GM23338 (cell line): ENCODE results near the gene AADAC. TPM values are rescaled to one million over a fixed set of nuclear protein-coding genes. Genes with fewer than 3 reads are reported as not detected.
"Not testable (repeated sequence)": the region's sequence is repeated elsewhere in the genome, so short reads cannot be mapped to it uniquely, and the experiment has no call there.

Experiments used
- ATAC-seq: fragments of 200-7000 bp; cut with Tn5 transposase; 3 replicates; pipeline ENCODE4 v1.9.1; 2020
- DNase-seq: peaks from one replicate; pipeline ENCODE4 v3.0.0-alpha.2; 2015; ENCODE audit warnings: low spot score
- H2AFZ ChIP-seq: fragments of 200-600 bp; sonication (generic); 2 replicates; pipeline ENCODE4 v1.8.0; 2016; ENCODE audit warnings: antibody characterized with exemption, mild to moderate bottlenecking, moderate library complexity
- H3F3A ChIP-seq: fragments of 200-600 bp; sonication (generic); replicated peaks from 2 replicates; pipeline ENCODE4 v1.8.0; 2017; ENCODE audit warnings: antibody characterized with exemption, mixed run types, low read depth
- H3K27ac ChIP-seq: fragments of 200-600 bp; sonication (generic); 2 replicates; pipeline ENCODE4 v1.6.1; 2016; ENCODE audit warnings: low read depth
- H3K27me3 ChIP-seq: fragments of 200-600 bp; sonication (generic); 2 replicates; pipeline ENCODE4 v1.8.0; 2016; ENCODE audit warnings: mild to moderate bottlenecking, mixed run types, moderate library complexity; ENCODE audit not compliant: insufficient read depth
- H3K36me3 ChIP-seq: fragments of 200-600 bp; sonication (generic); 2 replicates; pipeline ENCODE4 v1.8.0; 2016; ENCODE audit warnings: mild to moderate bottlenecking; ENCODE audit not compliant: insufficient read depth
- H3K4me1 ChIP-seq: fragments of 200-600 bp; sonication (generic); 2 replicates; pipeline ENCODE4 v1.8.0; 2016; ENCODE audit warnings: mild to moderate bottlenecking, moderate library complexity; ENCODE audit not compliant: insufficient read depth
- H3K4me2 ChIP-seq: fragments of 200-600 bp; sonication (generic); 2 replicates; pipeline ENCODE4 v1.7.1; 2017; ENCODE audit warnings: mixed run types
- H3K4me3 ChIP-seq: fragments of 200-600 bp; sonication (generic); 2 replicates; pipeline ENCODE4 v1.6.1; 2016; ENCODE audit warnings: mixed run types
- H3K79me2 ChIP-seq: fragments of 200-600 bp; sonication (generic); replicated peaks from 2 replicates; pipeline ENCODE4 v1.8.0; 2017; ENCODE audit warnings: mild to moderate bottlenecking; ENCODE audit not compliant: insufficient read depth
- H3K9me2 ChIP-seq: fragments of 200-600 bp; sonication (generic); 2 replicates; pipeline ENCODE4 v1.8.0; 2017; ENCODE audit not compliant: insufficient read depth
- H4K20me1 ChIP-seq: fragments of 200-600 bp; sonication (generic); replicated peaks from 2 replicates; pipeline ENCODE4 v1.8.0; 2017; ENCODE audit warnings: mild to moderate bottlenecking; ENCODE audit not compliant: insufficient read depth
- H3K27ac Mint-ChIP-seq: 2 replicates; pipeline ENCODE4 v1.8.0; 2020; ENCODE audit warnings: inconsistent platforms, mild to moderate bottlenecking, moderate library complexity, mixed read lengths
- H3K27me3 Mint-ChIP-seq: 3 replicates; pipeline ENCODE4 v1.8.0; 2022; ENCODE audit warnings: low read depth, mild to moderate bottlenecking, moderate library complexity, mixed read lengths, inconsistent platforms; ENCODE audit not compliant: insufficient read depth, poor library complexity
- H3K36me3 Mint-ChIP-seq: 3 replicates; pipeline ENCODE4 v1.8.0; 2021; ENCODE audit warnings: low read depth, mild to moderate bottlenecking, inconsistent platforms, moderate library complexity, mixed read lengths
- H3K4me1 Mint-ChIP-seq: 3 replicates; pipeline ENCODE4 v1.8.0; 2020; ENCODE audit warnings: mild to moderate bottlenecking, inconsistent platforms, mixed read lengths
- H3K4me3 Mint-ChIP-seq: 3 replicates; pipeline ENCODE4 v1.8.0; 2021; ENCODE audit warnings: moderate library complexity, mild to moderate bottlenecking, inconsistent platforms, mixed read lengths
- H3K9me3 Mint-ChIP-seq: 3 replicates; pipeline ENCODE4 v1.8.0; 2020; ENCODE audit warnings: moderate library complexity, mild to moderate bottlenecking, inconsistent platforms, mixed read lengths
- CREB1 ChIP-seq: fragments of 250-450 bp; sonication (Bioruptor Pico); IDR thresholded peaks from 2 replicates; pipeline ENCODE4 v1.5.0; 2020; ENCODE audit warnings: low read depth, mild to moderate bottlenecking, moderate library complexity
- EZH2 ChIP-seq: fragments of 200-600 bp; sonication (generic); IDR thresholded peaks from one replicate; pipeline ENCODE4 v1.8.0; 2017; ENCODE audit warnings: antibody characterized with exemption, mild to moderate bottlenecking, low read depth; ENCODE audit not compliant: unreplicated experiment
- EZH2phosphoT487 ChIP-seq: fragments of 200-600 bp; sonication (generic); IDR thresholded peaks from one replicate; pipeline ENCODE4 v1.8.1; 2018; ENCODE audit warnings: antibody characterized with exemption; ENCODE audit not compliant: unreplicated experiment
- JUNB ChIP-seq: IDR thresholded peaks from one replicate; pipeline ENCODE4 v1.6.1; 2016; ENCODE audit warnings: antibody characterized with exemption; ENCODE audit not compliant: unreplicated experiment
- NANOG ChIP-seq: IDR thresholded peaks from 2 replicates; pipeline ENCODE4 v1.6.1; 2016; ENCODE audit warnings: antibody characterized with exemption, borderline replicate concordance
- POLR2AphosphoS5 ChIP-seq: IDR thresholded peaks from 2 replicates; pipeline ENCODE4 v1.6.1; 2016; ENCODE audit warnings: antibody characterized with exemption, low read depth
- STAT1 ChIP-seq: IDR thresholded peaks from one replicate; pipeline ENCODE4 v1.6.1; 2016; ENCODE audit warnings: antibody characterized with exemption; ENCODE audit not compliant: unreplicated experiment
- ZNF114 ChIP-seq: fragments of 250-450 bp; sonication (Bioruptor Pico); IDR thresholded peaks from 2 replicates; pipeline ENCODE4 v1.5.0; 2020; ENCODE audit warnings: mild to moderate bottlenecking, moderate library complexity
- ZNF331 ChIP-seq: fragments of 250-450 bp; sonication (Bioruptor Pico); IDR thresholded peaks from 2 replicates; pipeline ENCODE4 v1.5.0; 2020; ENCODE audit warnings: low read depth, mild to moderate bottlenecking, moderate library complexity
- polyA plus RNA-seq: library from polyadenylated mRNA; unstranded; fragments of >200 nt; fragmentation: Nextera tagmentation; extraction: Ambion mirVana; gene quantifications from 2 replicates; pipeline ENCODE4 v1.2.1, GENCODE V29; 2016
- total RNA-seq: library from RNA; depleted of rRNA; stranded (reverse); fragments of >200 nt; shearing (Covaris generic); gene quantifications from 2 replicates; pipeline ENCODE4 v1.2.3, GENCODE V29; 2014
- TF ChIP-seq, protein P1 (sequence below): IDR thresholded peaks from one replicate; pipeline ENCODE4 v1.6.1; 2018; ENCODE audit warnings: antibody characterized with exemption; ENCODE audit not compliant: unreplicated experiment
- TF ChIP-seq, protein P2 (sequence below): fragments of 250-450 bp; sonication (Bioruptor Pico); IDR thresholded peaks from 2 replicates; pipeline ENCODE4 v1.5.0; 2020; ENCODE audit warnings: mild to moderate bottlenecking, moderate library complexity

The AADAC gene
- total and polyA plus RNA-seq, 2 experiments from 2014 or later = not detected

DNA sequence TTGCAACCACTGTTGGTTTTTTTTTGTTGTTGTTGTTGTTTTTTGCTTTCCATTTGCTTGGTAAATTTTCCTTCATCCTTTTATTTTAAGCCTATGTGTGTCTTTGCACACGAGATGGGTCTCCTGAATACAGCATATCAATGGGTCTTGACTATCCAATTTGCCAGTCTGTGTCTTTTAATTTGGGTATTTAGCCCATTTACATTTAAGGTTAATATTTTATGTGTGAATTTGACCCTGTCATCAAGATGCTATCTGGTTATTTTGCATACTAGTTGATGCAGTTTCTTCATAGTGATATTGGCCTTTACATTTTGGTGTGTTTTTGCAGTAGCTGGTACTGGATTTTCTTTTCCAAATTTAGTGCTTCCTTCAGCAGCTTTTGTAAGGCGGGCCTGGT is 36.1 kb downstream of the AADAC start:
- not testable (repeated sequence) for H3F3A ChIP-seq, H3K79me2 ChIP-seq, H3K4me1 Mint-ChIP-seq, H3K36me3 Mint-ChIP-seq, H2AFZ ChIP-seq, H3K4me3 ChIP-seq, H3K27ac ChIP-seq, ATAC-seq, H3K27me3 Mint-ChIP-seq, H3K36me3 ChIP-seq, H3K9me3 Mint-ChIP-seq, H4K20me1 ChIP-seq, H3K4me1 ChIP-seq, H3K9me2 ChIP-seq, H3K4me2 ChIP-seq, H3K27me3 ChIP-seq, H3K4me3 Mint-ChIP-seq, H3K27ac Mint-ChIP-seq, DNase-seq

DNA sequence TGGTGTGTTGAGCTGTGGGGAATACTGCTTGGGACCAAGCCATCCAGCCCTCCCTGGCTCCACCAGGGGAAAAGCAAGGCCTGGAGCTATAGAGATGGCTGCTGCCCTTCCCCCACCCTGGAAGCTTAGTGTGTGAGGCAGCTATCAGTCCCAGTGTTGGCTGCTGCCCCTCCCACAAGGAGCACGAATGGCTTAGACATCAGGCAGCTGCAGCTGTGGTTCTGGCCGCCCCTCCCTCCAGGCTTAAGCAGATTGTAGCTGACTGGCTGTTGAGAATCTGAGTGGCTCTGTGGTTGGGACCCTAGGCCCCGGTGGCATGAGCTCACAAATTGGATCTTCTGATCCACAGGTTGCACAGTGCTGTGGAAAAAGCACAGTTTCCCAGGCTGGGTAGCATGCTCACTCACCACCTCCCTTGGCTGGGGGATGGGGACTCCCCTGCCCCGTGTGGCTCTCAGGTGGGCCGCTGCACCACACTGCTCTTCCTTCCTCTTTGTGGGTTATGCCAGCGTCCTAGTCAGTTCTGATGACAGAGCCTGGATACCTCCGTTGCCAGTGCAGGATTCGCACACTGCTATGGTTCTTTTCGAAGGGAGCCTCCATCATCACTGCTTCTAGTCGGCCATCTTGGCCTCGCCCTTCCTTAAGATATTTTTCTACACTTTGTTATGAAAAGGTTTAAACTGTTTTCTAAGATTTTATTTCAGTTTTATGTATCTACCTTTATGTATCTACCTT is 38.3 kb downstream of the AADAC start:
- H3K4me2 ChIP-seq = no peak overlapping the region
- H3K27me3 Mint-ChIP-seq = no peaks in the 10 kb centered on the region
- peaks cover 9% of the 10 kb centered on the region for H3K9me2 ChIP-seq
- DNase-seq (no peak), ATAC-seq (no peak)
- no peaks in the 10 kb centered on the region for H4K20me1 ChIP-seq
- no peaks in the 10 kb centered on the region for H3F3A ChIP-seq
- H3K36me3 ChIP-seq = no peaks in the 10 kb centered on the region
- H3K27me3 ChIP-seq = no peaks in the 10 kb centered on the region
- H3K27ac ChIP-seq = no peak overlapping the region
- peaks cover 2% of the 10 kb centered on the region; the same call in 1 of the 3 replicates for H3K36me3 Mint-ChIP-seq
- H3K4me1 Mint-ChIP-seq = no peaks in the 10 kb centered on the region; the same call in 2 of the 3 replicates
- no peaks in the 10 kb centered on the region for H3K79me2 ChIP-seq
- 0 out of 2 replicates have a peak overlapping the region, but pooled peaks have one; percentile 60 for H2AFZ ChIP-seq
- H3K4me3 ChIP-seq = no peak overlapping the region
- no peaks in the 10 kb centered on the region for H3K4me1 ChIP-seq
- H3K9me3 Mint-ChIP-seq = peaks cover 5% of the 10 kb centered on the region
- no peak overlapping the region for H3K27ac Mint-ChIP-seq
- H3K4me3 Mint-ChIP-seq = no peak overlapping the region
- TF ChIP-seq CREB1 (no peak), JUNB (no peak), NANOG (no peak), EZH2phosphoT487 (no peak), EZH2 (no peak), STAT1 (no peak), POLR2AphosphoS5 (no peak), ZNF331 (no peak), ZNF114 (no peak)
- TF ChIP-seq, protein P1, sequence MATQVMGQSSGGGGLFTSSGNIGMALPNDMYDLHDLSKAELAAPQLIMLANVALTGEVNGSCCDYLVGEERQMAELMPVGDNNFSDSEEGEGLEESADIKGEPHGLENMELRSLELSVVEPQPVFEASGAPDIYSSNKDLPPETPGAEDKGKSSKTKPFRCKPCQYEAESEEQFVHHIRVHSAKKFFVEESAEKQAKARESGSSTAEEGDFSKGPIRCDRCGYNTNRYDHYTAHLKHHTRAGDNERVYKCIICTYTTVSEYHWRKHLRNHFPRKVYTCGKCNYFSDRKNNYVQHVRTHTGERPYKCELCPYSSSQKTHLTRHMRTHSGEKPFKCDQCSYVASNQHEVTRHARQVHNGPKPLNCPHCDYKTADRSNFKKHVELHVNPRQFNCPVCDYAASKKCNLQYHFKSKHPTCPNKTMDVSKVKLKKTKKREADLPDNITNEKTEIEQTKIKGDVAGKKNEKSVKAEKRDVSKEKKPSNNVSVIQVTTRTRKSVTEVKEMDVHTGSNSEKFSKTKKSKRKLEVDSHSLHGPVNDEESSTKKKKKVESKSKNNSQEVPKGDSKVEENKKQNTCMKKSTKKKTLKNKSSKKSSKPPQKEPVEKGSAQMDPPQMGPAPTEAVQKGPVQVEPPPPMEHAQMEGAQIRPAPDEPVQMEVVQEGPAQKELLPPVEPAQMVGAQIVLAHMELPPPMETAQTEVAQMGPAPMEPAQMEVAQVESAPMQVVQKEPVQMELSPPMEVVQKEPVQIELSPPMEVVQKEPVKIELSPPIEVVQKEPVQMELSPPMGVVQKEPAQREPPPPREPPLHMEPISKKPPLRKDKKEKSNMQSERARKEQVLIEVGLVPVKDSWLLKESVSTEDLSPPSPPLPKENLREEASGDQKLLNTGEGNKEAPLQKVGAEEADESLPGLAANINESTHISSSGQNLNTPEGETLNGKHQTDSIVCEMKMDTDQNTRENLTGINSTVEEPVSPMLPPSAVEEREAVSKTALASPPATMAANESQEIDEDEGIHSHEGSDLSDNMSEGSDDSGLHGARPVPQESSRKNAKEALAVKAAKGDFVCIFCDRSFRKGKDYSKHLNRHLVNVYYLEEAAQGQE = no peak
- TF ChIP-seq, protein P2, sequence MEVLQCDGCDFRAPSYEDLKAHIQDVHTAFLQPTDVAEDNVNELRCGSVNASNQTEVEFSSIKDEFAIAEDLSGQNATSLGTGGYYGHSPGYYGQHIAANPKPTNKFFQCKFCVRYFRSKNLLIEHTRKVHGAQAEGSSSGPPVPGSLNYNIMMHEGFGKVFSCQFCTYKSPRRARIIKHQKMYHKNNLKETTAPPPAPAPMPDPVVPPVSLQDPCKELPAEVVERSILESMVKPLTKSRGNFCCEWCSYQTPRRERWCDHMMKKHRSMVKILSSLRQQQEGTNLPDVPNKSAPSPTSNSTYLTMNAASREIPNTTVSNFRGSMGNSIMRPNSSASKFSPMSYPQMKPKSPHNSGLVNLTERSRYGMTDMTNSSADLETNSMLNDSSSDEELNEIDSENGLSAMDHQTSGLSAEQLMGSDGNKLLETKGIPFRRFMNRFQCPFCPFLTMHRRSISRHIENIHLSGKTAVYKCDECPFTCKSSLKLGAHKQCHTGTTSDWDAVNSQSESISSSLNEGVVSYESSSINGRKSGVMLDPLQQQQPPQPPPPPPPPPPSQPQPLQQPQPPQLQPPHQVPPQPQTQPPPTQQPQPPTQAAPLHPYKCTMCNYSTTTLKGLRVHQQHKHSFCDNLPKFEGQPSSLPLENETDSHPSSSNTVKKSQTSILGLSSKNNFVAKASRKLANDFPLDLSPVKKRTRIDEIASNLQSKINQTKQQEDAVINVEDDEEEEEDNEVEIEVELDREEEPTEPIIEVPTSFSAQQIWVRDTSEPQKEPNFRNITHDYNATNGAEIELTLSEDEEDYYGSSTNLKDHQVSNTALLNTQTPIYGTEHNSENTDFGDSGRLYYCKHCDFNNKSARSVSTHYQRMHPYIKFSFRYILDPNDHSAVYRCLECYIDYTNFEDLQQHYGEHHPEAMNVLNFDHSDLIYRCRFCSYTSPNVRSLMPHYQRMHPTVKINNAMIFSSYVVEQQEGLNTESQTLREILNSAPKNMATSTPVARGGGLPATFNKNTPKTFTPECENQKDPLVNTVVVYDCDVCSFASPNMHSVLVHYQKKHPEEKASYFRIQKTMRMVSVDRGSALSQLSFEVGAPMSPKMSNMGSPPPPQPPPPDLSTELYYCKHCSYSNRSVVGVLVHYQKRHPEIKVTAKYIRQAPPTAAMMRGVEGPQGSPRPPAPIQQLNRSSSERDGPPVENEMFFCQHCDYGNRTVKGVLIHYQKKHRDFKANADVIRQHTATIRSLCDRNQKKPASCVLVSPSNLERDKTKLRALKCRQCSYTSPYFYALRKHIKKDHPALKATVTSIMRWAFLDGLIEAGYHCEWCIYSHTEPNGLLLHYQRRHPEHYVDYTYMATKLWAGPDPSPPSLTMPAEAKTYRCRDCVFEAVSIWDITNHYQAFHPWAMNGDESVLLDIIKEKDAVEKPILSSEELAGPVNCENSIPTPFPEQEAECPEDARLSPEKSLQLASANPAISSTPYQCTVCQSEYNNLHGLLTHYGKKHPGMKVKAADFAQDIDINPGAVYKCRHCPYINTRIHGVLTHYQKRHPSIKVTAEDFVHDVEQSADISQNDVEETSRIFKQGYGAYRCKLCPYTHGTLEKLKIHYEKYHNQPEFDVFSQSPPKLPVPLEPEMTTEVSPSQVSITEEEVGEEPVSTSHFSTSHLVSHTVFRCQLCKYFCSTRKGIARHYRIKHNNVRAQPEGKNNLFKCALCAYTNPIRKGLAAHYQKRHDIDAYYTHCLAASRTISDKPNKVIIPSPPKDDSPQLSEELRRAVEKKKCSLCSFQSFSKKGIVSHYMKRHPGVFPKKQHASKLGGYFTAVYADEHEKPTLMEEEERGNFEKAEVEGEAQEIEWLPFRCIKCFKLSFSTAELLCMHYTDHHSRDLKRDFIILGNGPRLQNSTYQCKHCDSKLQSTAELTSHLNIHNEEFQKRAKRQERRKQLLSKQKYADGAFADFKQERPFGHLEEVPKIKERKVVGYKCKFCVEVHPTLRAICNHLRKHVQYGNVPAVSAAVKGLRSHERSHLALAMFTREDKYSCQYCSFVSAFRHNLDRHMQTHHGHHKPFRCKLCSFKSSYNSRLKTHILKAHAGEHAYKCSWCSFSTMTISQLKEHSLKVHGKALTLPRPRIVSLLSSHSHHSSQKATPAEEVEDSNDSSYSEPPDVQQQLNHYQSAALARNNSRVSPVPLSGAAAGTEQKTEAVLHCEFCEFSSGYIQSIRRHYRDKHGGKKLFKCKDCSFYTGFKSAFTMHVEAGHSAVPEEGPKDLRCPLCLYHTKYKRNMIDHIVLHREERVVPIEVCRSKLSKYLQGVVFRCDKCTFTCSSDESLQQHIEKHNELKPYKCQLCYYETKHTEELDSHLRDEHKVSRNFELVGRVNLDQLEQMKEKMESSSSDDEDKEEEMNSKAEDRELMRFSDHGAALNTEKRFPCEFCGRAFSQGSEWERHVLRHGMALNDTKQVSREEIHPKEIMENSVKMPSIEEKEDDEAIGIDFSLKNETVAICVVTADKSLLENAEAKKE (CRISPR knock-in tag) = no peak
